H54 (cell line): ENCODE results near the gene NCKAP5L.

ENCODE experiments used
- DNase-seq: peaks from one replicate; pipeline ENCODE4 v3.0.0; 2011; ENCODE audit warnings: low spot score, mixed read lengths; ENCODE audit not compliant: insufficient read length
- FAIRE-seq: peaks from 3 replicates; lab custom pipeline; 2011; peaks lifted over from hg19 to GRCh38; lab: Jason Lieb, UNC
- POLR2A ChIP-seq: IDR thresholded peaks from 2 replicates; pipeline ENCODE4 v1.6.1; 2011; ENCODE audit warnings: low read depth, mild to moderate bottlenecking, low read length

NCKAP5L gene

GRCh38 chr12:49796155-49796554 is 32.1 kb downstream of the NCKAP5L start:
- no peak for FAIRE-seq
- DNase-seq = no peak
- no peak for TF ChIP-seq POLR2A

GRCh38 chr12:49795654-49796105 is 32.5 kb downstream of the NCKAP5L start:
- TF ChIP-seq POLR2A = no peak
- DNase-seq (no peak), FAIRE-seq (no peak)

- no peak for TF ChIP-seq POLR2A
- no peak for FAIRE-seq
- no peak for DNase-seq
Measured at GRCh38 chr12:49794811-49795653, 33.2 kb downstream of the NCKAP5L start.

DNA sequence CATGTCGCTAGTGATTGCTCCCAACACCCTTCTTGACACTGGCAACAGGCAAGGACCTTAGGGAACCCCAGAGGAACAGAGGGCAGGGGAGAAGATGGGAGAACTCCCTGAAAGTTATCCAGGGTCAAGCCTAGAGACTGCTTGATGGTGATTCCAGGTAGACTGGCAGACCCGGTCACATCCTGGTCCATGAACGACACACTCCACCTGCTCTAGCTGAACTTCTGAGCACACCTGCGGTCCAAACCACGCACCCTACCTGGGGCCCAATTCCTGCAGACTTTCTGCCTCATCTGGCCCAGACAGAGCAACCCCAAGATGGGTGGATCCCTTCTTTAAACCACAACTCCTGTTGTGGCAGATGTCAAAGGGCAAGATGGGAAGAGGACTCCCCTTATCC is 34.2 kb downstream of the NCKAP5L start:
- DNase-seq = no peak
- no peak for FAIRE-seq
- TF ChIP-seq POLR2A = no peak

DNA sequence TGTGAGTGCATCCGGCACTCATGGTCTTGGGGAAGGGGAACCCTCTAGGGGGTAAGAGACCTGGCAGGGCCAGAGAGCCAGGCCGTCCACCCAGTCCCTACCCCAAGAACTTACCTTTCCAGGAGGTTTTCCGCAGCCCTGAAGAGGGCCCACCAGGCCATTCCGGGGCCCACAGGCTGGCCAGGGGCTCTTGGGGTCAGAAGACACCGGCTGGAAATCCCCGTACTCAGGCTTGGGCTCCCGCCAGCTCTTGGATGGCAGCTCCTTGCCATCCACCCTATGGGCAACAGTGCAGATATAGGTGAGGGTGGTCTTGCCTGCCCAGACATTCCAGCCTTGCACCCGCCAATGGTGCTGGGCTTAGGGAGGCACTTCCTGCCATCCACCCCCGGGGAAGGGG is 34.6 kb downstream of the NCKAP5L start:
- FAIRE-seq (no peak), DNase-seq (no peak)
- no peak for TF ChIP-seq POLR2A

GRCh38 chr12:49792976-49793580 is 35.1 kb downstream of the NCKAP5L start:
- no peak for FAIRE-seq
- TF ChIP-seq POLR2A = no peak
- no peak for DNase-seq

- no peak for TF ChIP-seq POLR2A
- FAIRE-seq = no peak
- no peak for DNase-seq
Measured at GRCh38 chr12:49792181-49792970, 35.8 kb downstream of the NCKAP5L start.

DNA sequence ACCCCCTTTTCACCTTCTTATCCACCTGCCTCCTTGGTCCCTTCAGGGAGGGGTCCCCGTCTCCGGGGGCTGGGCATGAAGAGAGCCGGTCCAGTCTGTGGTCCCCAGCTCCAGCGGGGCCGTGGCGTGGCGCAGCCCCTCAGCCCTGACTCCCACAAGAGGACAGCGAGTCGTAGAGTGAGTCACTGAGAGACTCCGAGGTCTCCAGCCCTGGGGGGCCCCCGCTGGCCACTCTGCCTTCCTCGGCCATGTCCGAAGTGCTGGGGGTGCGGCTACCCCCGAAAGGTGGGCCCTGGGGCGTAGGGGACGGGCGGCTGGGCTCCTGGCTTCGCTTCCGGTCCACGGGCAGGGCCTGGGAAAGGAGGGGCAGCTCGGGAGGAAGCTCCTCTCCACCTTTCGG is 36.5 kb downstream of the NCKAP5L start:
- TF ChIP-seq POLR2A = no peak
- DNase-seq (no peak), FAIRE-seq (no peak)

GRCh38 chr12:49790741-49791555 is 37.3 kb downstream of the NCKAP5L start:
- DNase-seq (no peak), FAIRE-seq (no peak)
- no peak for TF ChIP-seq POLR2A

GRCh38 chr12:49789992-49790391 is 38.2 kb downstream of the NCKAP5L start:
- DNase-seq (no peak), FAIRE-seq (no peak)
- no peak for TF ChIP-seq POLR2A

DNA sequence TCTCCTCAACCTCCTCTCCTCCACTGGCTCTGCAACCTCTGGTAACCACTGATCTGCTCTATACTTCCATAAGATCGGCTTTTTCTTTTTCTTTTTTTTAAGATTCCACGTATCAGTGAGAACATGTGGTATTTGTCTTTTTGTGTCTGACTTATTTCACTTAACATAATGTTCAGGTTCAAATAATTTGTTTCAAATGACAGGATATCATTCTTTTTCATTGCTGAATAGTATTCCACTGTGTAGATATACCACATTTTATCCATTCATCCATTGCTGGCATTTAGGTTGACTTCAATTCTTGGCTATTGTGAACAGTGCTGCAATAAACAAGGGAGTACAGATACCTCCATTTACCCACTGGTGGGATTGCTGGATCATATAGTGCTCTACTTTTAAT is 40.5 kb downstream of the NCKAP5L start:
- DNase-seq = no peak
- no peak for TF ChIP-seq POLR2A
- no peak for FAIRE-seq

DNA sequence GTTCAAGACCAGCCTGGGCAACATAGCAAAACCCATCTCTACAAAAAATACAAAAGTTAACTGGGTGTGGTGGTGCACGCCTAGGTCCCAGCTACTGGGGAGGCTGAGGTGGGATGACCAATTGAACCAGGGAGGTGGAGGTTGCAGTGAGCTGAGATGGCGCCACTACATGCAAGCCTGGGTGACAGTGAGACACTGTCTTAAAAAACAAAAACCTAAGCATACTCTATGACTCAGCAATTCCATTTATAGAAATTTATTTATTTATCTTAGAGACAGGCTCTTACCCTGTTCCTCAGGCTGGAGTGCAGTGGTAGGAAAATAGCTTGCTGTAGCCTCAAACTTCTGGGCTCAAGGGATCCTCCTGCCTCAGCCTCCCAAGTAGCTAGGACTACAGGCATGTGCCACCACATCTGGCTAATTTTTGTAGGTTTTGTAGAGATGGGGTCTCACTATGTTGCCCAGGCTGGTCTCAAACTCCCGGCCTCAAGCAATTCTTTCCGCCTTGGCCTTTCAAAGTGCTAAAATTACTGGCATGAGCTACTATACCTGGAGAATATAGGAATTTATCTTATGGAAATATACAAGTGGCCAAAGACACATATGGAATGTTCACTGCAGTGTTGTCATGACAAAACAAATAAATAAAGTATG is 43.3 kb downstream of the NCKAP5L start:
- DNase-seq (no peak), FAIRE-seq (no peak)
- TF ChIP-seq POLR2A = no peak
